ENCODE measurements around the gene PPP4C.

DNA sequence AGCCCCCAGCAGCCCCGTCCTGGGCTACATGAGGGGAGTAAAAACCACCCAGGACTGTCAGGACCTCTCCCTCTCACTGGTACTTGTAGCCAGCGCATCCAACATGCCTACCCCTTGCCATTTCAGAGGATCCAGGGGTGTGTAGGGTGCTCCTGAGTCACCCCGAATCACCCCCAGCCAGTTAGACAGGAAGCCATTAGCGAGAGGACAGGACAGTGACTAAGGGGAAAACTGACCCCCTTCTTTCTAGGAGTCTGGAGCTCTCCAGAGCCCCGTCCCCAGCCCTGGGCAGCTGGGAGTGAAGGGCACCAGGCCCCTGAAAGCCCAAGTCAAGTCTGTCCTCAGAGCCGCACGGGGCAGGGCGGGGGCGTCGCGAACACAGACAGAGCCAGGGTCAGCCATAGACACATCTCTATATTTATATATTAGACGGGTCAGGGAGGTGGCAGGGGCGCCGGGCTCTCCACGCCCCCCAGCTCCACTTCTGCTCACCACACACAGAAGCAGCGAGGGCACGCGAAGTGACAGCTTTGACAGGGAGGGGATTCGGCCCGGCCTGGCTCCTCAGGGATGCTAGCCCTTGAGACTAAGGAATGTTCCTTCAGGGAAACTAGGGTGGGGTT lies 38.0 kb downstream of the PPP4C start:
- TF ChIP-seq EZH2 (IDR thresholded peaks at IDR 0.05; ENCODE audit: low read length, unreplicated experiment): no peak
- TF ChIP-seq, protein P1, sequence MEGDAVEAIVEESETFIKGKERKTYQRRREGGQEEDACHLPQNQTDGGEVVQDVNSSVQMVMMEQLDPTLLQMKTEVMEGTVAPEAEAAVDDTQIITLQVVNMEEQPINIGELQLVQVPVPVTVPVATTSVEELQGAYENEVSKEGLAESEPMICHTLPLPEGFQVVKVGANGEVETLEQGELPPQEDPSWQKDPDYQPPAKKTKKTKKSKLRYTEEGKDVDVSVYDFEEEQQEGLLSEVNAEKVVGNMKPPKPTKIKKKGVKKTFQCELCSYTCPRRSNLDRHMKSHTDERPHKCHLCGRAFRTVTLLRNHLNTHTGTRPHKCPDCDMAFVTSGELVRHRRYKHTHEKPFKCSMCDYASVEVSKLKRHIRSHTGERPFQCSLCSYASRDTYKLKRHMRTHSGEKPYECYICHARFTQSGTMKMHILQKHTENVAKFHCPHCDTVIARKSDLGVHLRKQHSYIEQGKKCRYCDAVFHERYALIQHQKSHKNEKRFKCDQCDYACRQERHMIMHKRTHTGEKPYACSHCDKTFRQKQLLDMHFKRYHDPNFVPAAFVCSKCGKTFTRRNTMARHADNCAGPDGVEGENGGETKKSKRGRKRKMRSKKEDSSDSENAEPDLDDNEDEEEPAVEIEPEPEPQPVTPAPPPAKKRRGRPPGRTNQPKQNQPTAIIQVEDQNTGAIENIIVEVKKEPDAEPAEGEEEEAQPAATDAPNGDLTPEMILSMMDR (conservative IDR thresholded peaks at IDR 0.05; ENCODE audit: low read depth, low read length): no peak
